WTC11 (cell line): Measurements from ENCODE around the gene NDUFS3. TPM values are rescaled to one million over a fixed set of nuclear protein-coding genes. Genes with fewer than 3 reads are reported as not detected.
"Not testable (repeated sequence)": the region's sequence is repeated elsewhere in the genome, so short reads cannot be mapped to it uniquely, and the experiment has no call there.

Source experiments
- ATAC-seq: fragments of 200-7000 bp; cut with Tn5 transposase; 2 replicates; pipeline ENCODE4 v1.10.0; 2021; ENCODE audit warnings: mild to moderate bottlenecking, moderate library complexity
- CTCF ChIA-PET: fragments of 300-600 bp; sonication (Branson Sonifier 250); formaldehyde crosslinking; loops from one replicate; lab custom pipeline; 2021; ENCODE audit warnings: antibody characterized with exemption; lab: Charles Lee
- POLR2A ChIA-PET: fragments of 350-600 bp; sonication (Branson Sonifier 250); formaldehyde crosslinking; loops from one replicate; lab custom pipeline; 2021; ENCODE audit warnings: antibody characterized with exemption; lab: Charles Lee
- DNase-seq: peaks from one replicate; pipeline ENCODE4 v3.0.0; 2021; ENCODE audit warnings: low spot score
- H3K27ac Mint-ChIP-seq: 2 replicates; pipeline ENCODE4 v1.8.0; 2021; ENCODE audit warnings: mixed read lengths
- H3K27me3 Mint-ChIP-seq: 2 replicates; pipeline ENCODE4 v1.8.0; 2021; ENCODE audit warnings: low read depth, mild to moderate bottlenecking, moderate library complexity, mixed read lengths
- H3K36me3 Mint-ChIP-seq: 2 replicates; pipeline ENCODE4 v1.8.0; 2021; ENCODE audit warnings: mixed read lengths
- H3K4me1 Mint-ChIP-seq: 2 replicates; pipeline ENCODE4 v1.8.0; 2022; ENCODE audit warnings: mixed read lengths
- H3K4me3 Mint-ChIP-seq: 2 replicates; pipeline ENCODE4 v1.8.0; 2021; ENCODE audit warnings: mild to moderate bottlenecking, moderate library complexity, mixed read lengths
- H3K9me3 Mint-ChIP-seq: 2 replicates; pipeline ENCODE4 v1.8.0; 2021; ENCODE audit warnings: mixed read lengths
- EMX1 ChIP-seq: fragments of 250-450 bp; sonication (Bioruptor Pico); IDR thresholded peaks from 2 replicates; pipeline ENCODE4 v1.8.0; 2021; ENCODE audit warnings: mild to moderate bottlenecking
- FOXJ3 ChIP-seq: sonication (generic); formaldehyde crosslinking; IDR thresholded peaks from 2 replicates; pipeline ENCODE4 v1.9.0; 2021; ENCODE audit warnings: missing genetic modification reagents, mild to moderate bottlenecking, borderline replicate concordance
- FOXK1 ChIP-seq: sonication (generic); formaldehyde crosslinking; IDR thresholded peaks from 2 replicates; pipeline ENCODE4 v1.8.0; 2022; ENCODE audit warnings: mild to moderate bottlenecking, moderate library complexity, missing genetic modification reagents
- GRHL2 ChIP-seq: fragments of 250-450 bp; sonication (Bioruptor Pico); IDR thresholded peaks from 2 replicates; pipeline ENCODE4 v1.8.0; 2022; ENCODE audit warnings: mild to moderate bottlenecking, moderate library complexity; ENCODE audit not compliant: insufficient replicate concordance, severe bottlenecking
- NFYB ChIP-seq: sonication (generic); formaldehyde crosslinking; conservative IDR thresholded peaks from 2 replicates; pipeline ENCODE4 v1.8.0; 2022; ENCODE audit warnings: low read depth, missing genetic modification reagents
- RELA ChIP-seq: sonication (generic); formaldehyde crosslinking; IDR thresholded peaks from 2 replicates; pipeline ENCODE4 v1.8.1; 2022; ENCODE audit warnings: missing genetic modification reagents, mild to moderate bottlenecking, borderline replicate concordance
- SP1 ChIP-seq: sonication (generic); formaldehyde crosslinking; conservative IDR thresholded peaks from 2 replicates; pipeline ENCODE4 v1.8.1; 2022; ENCODE audit warnings: missing genetic modification reagents
- TP53 ChIP-seq: sonication (generic); formaldehyde crosslinking; IDR thresholded peaks from 2 replicates; pipeline ENCODE4 v1.8.1; 2023; ENCODE audit warnings: mild to moderate bottlenecking, missing genetic modification reagents
- ZBTB21 ChIP-seq: sonication (generic); formaldehyde crosslinking; IDR thresholded peaks from 2 replicates; pipeline ENCODE4 v1.8.1; 2023; ENCODE audit warnings: mild to moderate bottlenecking, missing genetic modification reagents, borderline replicate concordance
- ZNF121 ChIP-seq: sonication (generic); formaldehyde crosslinking; IDR thresholded peaks from 2 replicates; pipeline ENCODE4 v1.8.0; 2023; ENCODE audit warnings: missing genetic modification reagents
- ZNF317 ChIP-seq: sonication (generic); formaldehyde crosslinking; IDR thresholded peaks from 2 replicates; pipeline ENCODE4 v1.8.1; 2023; ENCODE audit warnings: low read depth, mild to moderate bottlenecking, moderate library complexity, missing genetic modification reagents, borderline replicate concordance
- ZNF396 ChIP-seq: fragments of 250-450 bp; sonication (Bioruptor Pico); IDR thresholded peaks from 2 replicates; pipeline ENCODE4 v1.8.0; 2021; ENCODE audit warnings: mild to moderate bottlenecking, moderate library complexity, borderline replicate concordance
- ZNF416 ChIP-seq: fragments of 250-450 bp; sonication (Bioruptor Pico); IDR thresholded peaks from 2 replicates; pipeline ENCODE4 v1.9.0; 2021; ENCODE audit warnings: mild to moderate bottlenecking, inconsistent platforms
- ZNF423 ChIP-seq: fragments of 250-450 bp; sonication (Bioruptor Pico); IDR thresholded peaks from 2 replicates; pipeline ENCODE4 v2.1.2; 2022; ENCODE audit warnings: mild to moderate bottlenecking, moderate library complexity
- total RNA-seq: library from RNA; stranded (reverse); gene quantifications from 3 replicates; pipeline ENCODE4 v1.2.3, GENCODE V29; 2021
- TF ChIP-seq, protein P1 (sequence below): sonication (generic); formaldehyde crosslinking; IDR thresholded peaks from 2 replicates; pipeline ENCODE4 v1.8.1; 2022; ENCODE audit warnings: missing genetic modification reagents, borderline replicate concordance
- TF ChIP-seq, protein P2 (sequence below): sonication (generic); formaldehyde crosslinking; IDR thresholded peaks from 2 replicates; pipeline ENCODE4 v1.8.1; 2022; ENCODE audit warnings: low read depth, mild to moderate bottlenecking, moderate library complexity, missing genetic modification reagents, borderline replicate concordance
- TF ChIP-seq, protein P3 (sequence below): sonication (generic); formaldehyde crosslinking; IDR thresholded peaks from 2 replicates; pipeline ENCODE4 v1.8.0; 2023; ENCODE audit warnings: missing genetic modification reagents
- TF ChIP-seq, protein P4 (sequence below): sonication (generic); formaldehyde crosslinking; IDR thresholded peaks from 2 replicates; pipeline ENCODE4 v1.8.1; 2023; ENCODE audit warnings: mild to moderate bottlenecking, moderate library complexity, missing genetic modification reagents
- TF ChIP-seq, protein P5 (sequence below): fragments of 250-450 bp; sonication (Bioruptor Pico); IDR thresholded peaks from 2 replicates; pipeline ENCODE4 v1.9.0; 2021; ENCODE audit warnings: mild to moderate bottlenecking
- TF ChIP-seq, protein P6 (sequence below): sonication (generic); formaldehyde crosslinking; IDR thresholded peaks from 2 replicates; pipeline ENCODE4 v1.8.1; 2023; ENCODE audit warnings: mild to moderate bottlenecking, missing genetic modification reagents
- TF ChIP-seq, protein P7 (sequence below): fragments of 250-450 bp; sonication (Bioruptor Pico); IDR thresholded peaks from 2 replicates; pipeline ENCODE4 v1.8.0; 2021; ENCODE audit warnings: mild to moderate bottlenecking
- TF ChIP-seq, protein P8 (sequence below): sonication (generic); formaldehyde crosslinking; IDR thresholded peaks from 2 replicates; pipeline ENCODE4 v1.8.0; 2022; ENCODE audit warnings: mild to moderate bottlenecking, missing genetic modification reagents

The NDUFS3 gene
- total RNA-seq, 1 experiment from 2014 or later: 140 TPM

DNA sequence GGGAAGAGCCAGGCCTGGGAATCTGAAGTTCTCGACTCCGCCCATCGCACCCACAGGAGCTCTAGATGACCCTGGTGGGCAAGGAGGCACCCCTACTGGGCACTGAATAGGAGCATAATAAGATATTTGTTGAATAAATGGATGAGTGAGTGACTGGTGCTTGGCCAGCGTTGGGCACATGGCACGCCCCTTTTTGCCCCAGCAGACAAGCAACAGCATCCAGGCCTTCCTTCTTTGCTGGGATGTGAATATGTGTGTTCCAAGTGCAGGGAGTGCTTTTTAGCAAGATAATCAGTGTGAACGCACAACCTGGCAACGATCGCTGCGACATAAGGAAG lies 25.5 kb upstream of the NDUFS3 start:
- Mint-ChIP-seq H3K36me3 (peaks cover 13% of the 10 kb centered on the region), H3K4me3 (peak overlapping the region; percentile 85), H3K27ac (peak overlapping the region; percentile 96), H3K27me3 (no peaks in the 10 kb centered on the region), H3K4me1 (peaks cover 29% of the 10 kb centered on the region), H3K9me3 (no peaks in the 10 kb centered on the region)
- ChIA-PET CTCF (interaction anchor here (0.6 to 1.2 kb wide), 29 partner anchors 9 to 641 kb away, joined by 3 to 13 read pairs (median 4); partner anchors contain the start of genes KBTBD4, NDUFS3 and PSMC3), POLR2A (interaction anchor here (1.0 kb wide), 1 partner anchor 14 kb away, joined by 5 read pairs; no protein-coding TSS in a partner anchor)
- ATAC-seq (peak; percentile 65), DNase-seq (no peak)
- TF ChIP-seq ZNF416 (CRISPR knock-in tag): no peak
- peak; percentile 32; the same call in 1 of the 2 replicates for TF ChIP-seq SP1 (CRISPR knock-in tag)
- TF ChIP-seq EMX1 (CRISPR knock-in tag): 0 out of 2 replicates have a peak, but pooled peaks have one; percentile 16
- peak; percentile 36; the same call in 1 of the 2 replicates for TF ChIP-seq ZNF423 (CRISPR knock-in tag)
- TF ChIP-seq, protein P1, sequence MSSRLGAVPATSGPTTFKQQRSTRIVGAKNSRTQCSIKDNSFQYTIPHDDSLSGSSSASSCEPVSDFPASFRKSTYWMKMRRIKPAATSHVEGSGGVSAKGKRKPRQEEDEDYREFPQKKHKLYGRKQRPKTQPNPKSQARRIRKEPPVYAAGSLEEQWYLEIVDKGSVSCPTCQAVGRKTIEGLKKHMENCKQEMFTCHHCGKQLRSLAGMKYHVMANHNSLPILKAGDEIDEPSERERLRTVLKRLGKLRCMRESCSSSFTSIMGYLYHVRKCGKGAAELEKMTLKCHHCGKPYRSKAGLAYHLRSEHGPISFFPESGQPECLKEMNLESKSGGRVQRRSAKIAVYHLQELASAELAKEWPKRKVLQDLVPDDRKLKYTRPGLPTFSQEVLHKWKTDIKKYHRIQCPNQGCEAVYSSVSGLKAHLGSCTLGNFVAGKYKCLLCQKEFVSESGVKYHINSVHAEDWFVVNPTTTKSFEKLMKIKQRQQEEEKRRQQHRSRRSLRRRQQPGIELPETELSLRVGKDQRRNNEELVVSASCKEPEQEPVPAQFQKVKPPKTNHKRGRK (CRISPR knock-in tag): no peak
- no peak for TF ChIP-seq NFYB (CRISPR knock-in tag)
- TF ChIP-seq, protein P2, sequence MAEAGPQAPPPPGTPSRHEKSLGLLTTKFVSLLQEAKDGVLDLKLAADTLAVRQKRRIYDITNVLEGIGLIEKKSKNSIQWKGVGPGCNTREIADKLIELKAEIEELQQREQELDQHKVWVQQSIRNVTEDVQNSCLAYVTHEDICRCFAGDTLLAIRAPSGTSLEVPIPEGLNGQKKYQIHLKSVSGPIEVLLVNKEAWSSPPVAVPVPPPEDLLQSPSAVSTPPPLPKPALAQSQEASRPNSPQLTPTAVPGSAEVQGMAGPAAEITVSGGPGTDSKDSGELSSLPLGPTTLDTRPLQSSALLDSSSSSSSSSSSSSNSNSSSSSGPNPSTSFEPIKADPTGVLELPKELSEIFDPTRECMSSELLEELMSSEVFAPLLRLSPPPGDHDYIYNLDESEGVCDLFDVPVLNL (CRISPR knock-in tag): no peak
- TF ChIP-seq, all 79 proteins: peak for 3

DNA sequence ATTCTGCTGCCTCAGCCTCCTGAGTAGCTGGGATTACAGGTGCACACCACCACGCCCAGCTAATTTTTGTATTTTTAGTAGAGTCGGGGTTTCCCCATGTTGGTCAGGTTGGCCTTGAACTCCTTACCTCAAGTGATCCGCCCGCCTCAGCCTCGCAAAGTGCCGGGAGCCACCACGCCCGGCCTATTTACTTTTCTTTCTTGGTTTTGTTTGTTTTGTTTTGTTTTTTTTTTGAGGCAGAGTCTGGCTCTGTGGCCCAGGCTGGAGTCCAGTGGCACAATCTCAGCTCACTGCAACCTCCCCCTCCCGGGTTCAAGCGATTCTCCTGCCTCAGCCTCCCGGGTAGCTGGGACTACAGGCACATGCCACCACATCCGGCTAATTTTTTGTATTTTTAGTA lies 21.9 kb upstream of the NDUFS3 start:
- H3K36me3 Mint-ChIP-seq, H3K9me3 Mint-ChIP-seq, H3K4me3 Mint-ChIP-seq, ATAC-seq, DNase-seq, H3K27ac Mint-ChIP-seq, CTCF ChIA-PET, H3K27me3 Mint-ChIP-seq: not testable (repeated sequence)
- POLR2A ChIA-PET: interaction anchor here (0.7 kb wide), 1 partner anchor 51 kb away, joined by 4 read pairs; no protein-coding TSS in a partner anchor
- peaks cover 11% of the 10 kb centered on the region for H3K4me1 Mint-ChIP-seq

DNA sequence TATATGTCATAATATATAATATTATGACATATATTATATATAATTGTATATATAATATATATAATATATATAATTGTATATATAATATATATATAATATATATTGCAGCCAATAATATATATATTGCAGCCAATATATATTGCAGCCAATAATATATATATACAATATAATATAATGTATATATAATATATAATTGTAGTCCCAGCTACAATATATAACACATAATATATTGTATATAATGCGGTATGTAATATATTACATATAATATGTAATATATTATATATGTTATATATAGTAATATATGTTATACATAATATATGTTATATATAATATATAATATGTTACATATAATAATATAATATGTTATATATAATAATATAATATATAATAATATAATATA lies 20.2 kb upstream of the NDUFS3 start:
- Mint-ChIP-seq H3K4me3 (no peak overlapping the region), H3K4me1 (peaks cover 7% of the 10 kb centered on the region), H3K9me3 (no peaks in the 10 kb centered on the region), H3K36me3 (no peaks in the 10 kb centered on the region), H3K27me3 (no peaks in the 10 kb centered on the region), H3K27ac (no peak overlapping the region)
- POLR2A ChIA-PET: no interaction called here
- no peak for ATAC-seq
- CTCF ChIA-PET: no interaction called here
- DNase-seq: no peak
- TF ChIP-seq ZNF121 (CRISPR knock-in tag): no peak
- TF ChIP-seq ZNF396 (CRISPR knock-in tag): no peak
- TF ChIP-seq RELA (CRISPR knock-in tag): no peak
- no peak for TF ChIP-seq ZBTB21
- TF ChIP-seq, protein P3, sequence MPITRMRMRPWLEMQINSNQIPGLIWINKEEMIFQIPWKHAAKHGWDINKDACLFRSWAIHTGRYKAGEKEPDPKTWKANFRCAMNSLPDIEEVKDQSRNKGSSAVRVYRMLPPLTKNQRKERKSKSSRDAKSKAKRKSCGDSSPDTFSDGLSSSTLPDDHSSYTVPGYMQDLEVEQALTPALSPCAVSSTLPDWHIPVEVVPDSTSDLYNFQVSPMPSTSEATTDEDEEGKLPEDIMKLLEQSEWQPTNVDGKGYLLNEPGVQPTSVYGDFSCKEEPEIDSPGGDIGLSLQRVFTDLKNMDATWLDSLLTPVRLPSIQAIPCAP (CRISPR knock-in tag): no peak
- TF ChIP-seq, protein P4, sequence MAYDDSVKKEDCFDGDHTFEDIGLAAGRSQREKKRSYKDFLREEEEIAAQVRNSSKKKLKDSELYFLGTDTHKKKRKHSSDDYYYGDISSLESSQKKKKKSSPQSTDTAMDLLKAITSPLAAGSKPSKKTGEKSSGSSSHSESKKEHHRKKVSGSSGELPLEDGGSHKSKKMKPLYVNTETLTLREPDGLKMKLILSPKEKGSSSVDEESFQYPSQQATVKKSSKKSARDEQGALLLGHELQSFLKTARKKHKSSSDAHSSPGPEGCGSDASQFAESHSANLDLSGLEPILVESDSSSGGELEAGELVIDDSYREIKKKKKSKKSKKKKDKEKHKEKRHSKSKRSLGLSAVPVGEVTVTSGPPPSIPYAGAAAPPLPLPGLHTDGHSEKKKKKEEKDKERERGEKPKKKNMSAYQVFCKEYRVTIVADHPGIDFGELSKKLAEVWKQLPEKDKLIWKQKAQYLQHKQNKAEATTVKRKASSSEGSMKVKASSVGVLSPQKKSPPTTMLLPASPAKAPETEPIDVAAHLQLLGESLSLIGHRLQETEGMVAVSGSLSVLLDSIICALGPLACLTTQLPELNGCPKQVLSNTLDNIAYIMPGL (CRISPR knock-in tag): no peak
- no peak for TF ChIP-seq FOXK1 (CRISPR knock-in tag)
- no peak for TF ChIP-seq GRHL2 (CRISPR knock-in tag)
- TF ChIP-seq, protein P5, sequence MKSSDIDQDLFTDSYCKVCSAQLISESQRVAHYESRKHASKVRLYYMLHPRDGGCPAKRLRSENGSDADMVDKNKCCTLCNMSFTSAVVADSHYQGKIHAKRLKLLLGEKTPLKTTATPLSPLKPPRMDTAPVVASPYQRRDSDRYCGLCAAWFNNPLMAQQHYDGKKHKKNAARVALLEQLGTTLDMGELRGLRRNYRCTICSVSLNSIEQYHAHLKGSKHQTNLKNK (CRISPR knock-in tag): no peak
- TF ChIP-seq, protein P6, sequence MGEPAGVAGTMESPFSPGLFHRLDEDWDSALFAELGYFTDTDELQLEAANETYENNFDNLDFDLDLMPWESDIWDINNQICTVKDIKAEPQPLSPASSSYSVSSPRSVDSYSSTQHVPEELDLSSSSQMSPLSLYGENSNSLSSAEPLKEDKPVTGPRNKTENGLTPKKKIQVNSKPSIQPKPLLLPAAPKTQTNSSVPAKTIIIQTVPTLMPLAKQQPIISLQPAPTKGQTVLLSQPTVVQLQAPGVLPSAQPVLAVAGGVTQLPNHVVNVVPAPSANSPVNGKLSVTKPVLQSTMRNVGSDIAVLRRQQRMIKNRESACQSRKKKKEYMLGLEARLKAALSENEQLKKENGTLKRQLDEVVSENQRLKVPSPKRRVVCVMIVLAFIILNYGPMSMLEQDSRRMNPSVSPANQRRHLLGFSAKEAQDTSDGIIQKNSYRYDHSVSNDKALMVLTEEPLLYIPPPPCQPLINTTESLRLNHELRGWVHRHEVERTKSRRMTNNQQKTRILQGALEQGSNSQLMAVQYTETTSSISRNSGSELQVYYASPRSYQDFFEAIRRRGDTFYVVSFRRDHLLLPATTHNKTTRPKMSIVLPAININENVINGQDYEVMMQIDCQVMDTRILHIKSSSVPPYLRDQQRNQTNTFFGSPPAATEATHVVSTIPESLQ: no peak
- no peak for TF ChIP-seq TP53 (CRISPR knock-in tag)
- TF ChIP-seq ZNF317 (CRISPR knock-in tag): no peak
- TF ChIP-seq, protein P7, sequence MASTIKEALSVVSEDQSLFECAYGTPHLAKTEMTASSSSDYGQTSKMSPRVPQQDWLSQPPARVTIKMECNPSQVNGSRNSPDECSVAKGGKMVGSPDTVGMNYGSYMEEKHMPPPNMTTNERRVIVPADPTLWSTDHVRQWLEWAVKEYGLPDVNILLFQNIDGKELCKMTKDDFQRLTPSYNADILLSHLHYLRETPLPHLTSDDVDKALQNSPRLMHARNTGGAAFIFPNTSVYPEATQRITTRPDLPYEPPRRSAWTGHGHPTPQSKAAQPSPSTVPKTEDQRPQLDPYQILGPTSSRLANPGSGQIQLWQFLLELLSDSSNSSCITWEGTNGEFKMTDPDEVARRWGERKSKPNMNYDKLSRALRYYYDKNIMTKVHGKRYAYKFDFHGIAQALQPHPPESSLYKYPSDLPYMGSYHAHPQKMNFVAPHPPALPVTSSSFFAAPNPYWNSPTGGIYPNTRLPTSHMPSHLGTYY (CRISPR knock-in tag): no peak
- no peak for TF ChIP-seq FOXJ3 (CRISPR knock-in tag)
- TF ChIP-seq, protein P8, sequence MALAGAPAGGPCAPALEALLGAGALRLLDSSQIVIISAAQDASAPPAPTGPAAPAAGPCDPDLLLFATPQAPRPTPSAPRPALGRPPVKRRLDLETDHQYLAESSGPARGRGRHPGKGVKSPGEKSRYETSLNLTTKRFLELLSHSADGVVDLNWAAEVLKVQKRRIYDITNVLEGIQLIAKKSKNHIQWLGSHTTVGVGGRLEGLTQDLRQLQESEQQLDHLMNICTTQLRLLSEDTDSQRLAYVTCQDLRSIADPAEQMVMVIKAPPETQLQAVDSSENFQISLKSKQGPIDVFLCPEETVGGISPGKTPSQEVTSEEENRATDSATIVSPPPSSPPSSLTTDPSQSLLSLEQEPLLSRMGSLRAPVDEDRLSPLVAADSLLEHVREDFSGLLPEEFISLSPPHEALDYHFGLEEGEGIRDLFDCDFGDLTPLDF: no peak
- TF ChIP-seq ZNF416 (CRISPR knock-in tag): no peak
